Trophoblast cell (in vitro differentiated cells and primary cell): ENCODE measurements around the gene FSTL3.
A peak's percentile ranks its signal among the peaks of the same experiment; 100 is the strongest.
"Not testable (repeated sequence)": the region's sequence is repeated elsewhere in the genome, so short reads cannot be mapped to it uniquely, and the experiment has no call there.

Source experiments
- DNase-seq, 2 donors: peaks; one replicate each; pipeline ENCODE4 v3.0.0-alpha.2; 2016
- H2AFZ ChIP-seq: 2 replicates; pipeline ENCODE4 v1.6.1; 2013; ENCODE audit warnings: low read length, moderate library complexity, mild to moderate bottlenecking; ENCODE audit not compliant: insufficient read depth, poor library complexity
- H2AK5ac ChIP-seq: 2 replicates; pipeline ENCODE4 v1.6.1; 2013; ENCODE audit warnings: mild to moderate bottlenecking, low read length
- H2BK120ac ChIP-seq: 2 replicates; pipeline ENCODE4 v1.6.1; 2013; ENCODE audit warnings: low read length, mild to moderate bottlenecking, moderate library complexity; ENCODE audit not compliant: insufficient read depth, poor library complexity
- H2BK12ac ChIP-seq: 2 replicates; pipeline ENCODE4 v1.6.1; 2013; ENCODE audit warnings: mild to moderate bottlenecking, low read length, moderate library complexity
- H2BK5ac ChIP-seq: 2 replicates; pipeline ENCODE4 v1.6.1; 2013; ENCODE audit warnings: low read length, low read depth, moderate library complexity, mild to moderate bottlenecking; ENCODE audit not compliant: poor library complexity
- H3K14ac ChIP-seq: 2 replicates; pipeline ENCODE4 v1.6.1; 2013; ENCODE audit warnings: mild to moderate bottlenecking, low read length
- H3K18ac ChIP-seq: 2 replicates; pipeline ENCODE4 v1.6.1; 2013; ENCODE audit warnings: mild to moderate bottlenecking, low read length
- H3K23ac ChIP-seq: 2 replicates; pipeline ENCODE4 v1.6.1; 2013; ENCODE audit warnings: low read length
- H3K27ac ChIP-seq: 2 replicates; pipeline ENCODE4 v1.5.1; 2013; ENCODE audit warnings: low read depth, mild to moderate bottlenecking, inconsistent platforms, low read length, moderate library complexity
- H3K27me3 ChIP-seq: 2 replicates; pipeline ENCODE4 v1.6.1; 2013; ENCODE audit warnings: inconsistent platforms, mild to moderate bottlenecking, low read length, moderate library complexity; ENCODE audit not compliant: insufficient read depth
- H3K36me3 ChIP-seq, 2 experiments: 1 replicate in 1 of 2; 2 replicates in 1 of 2; pipeline ENCODE4 v1.6.1; 2013; ENCODE audit warnings: low read length in 2 of 2, mild to moderate bottlenecking in 2 of 2, moderate library complexity in 1 of 2; ENCODE audit not compliant: insufficient read depth in 2 of 2, control insufficient read depth in 1 of 2
- H3K4ac ChIP-seq: 2 replicates; pipeline ENCODE4 v1.6.1; 2013; ENCODE audit warnings: low read depth, mild to moderate bottlenecking, low read length, moderate library complexity
- H3K4me1 ChIP-seq, 2 experiments: 1 replicate in 1 of 2; 2 replicates in 1 of 2; pipeline ENCODE4 v1.6.1; 2013; ENCODE audit warnings: low read length in 2 of 2, mild to moderate bottlenecking in 2 of 2, moderate library complexity in 1 of 2; ENCODE audit not compliant: insufficient read depth in 2 of 2, control insufficient read depth in 1 of 2
- H3K4me2 ChIP-seq: 2 replicates; pipeline ENCODE4 v1.6.1; 2013; ENCODE audit warnings: inconsistent platforms, mild to moderate bottlenecking, low read length, moderate library complexity
- H3K4me3 ChIP-seq: 2 replicates; pipeline ENCODE4 v1.5.1; 2013; ENCODE audit warnings: mild to moderate bottlenecking, low read depth, low read length, inconsistent platforms
- H3K79me1 ChIP-seq: one replicate; pipeline ENCODE4 v1.6.1; 2013; ENCODE audit warnings: low read length
- H3K79me2 ChIP-seq: 2 replicates; pipeline ENCODE4 v1.6.1; 2013; ENCODE audit warnings: low read length, mild to moderate bottlenecking; ENCODE audit not compliant: control insufficient read depth, insufficient read depth, poor library complexity
- H3K9ac ChIP-seq: 2 replicates; pipeline ENCODE4 v1.6.1; 2013; ENCODE audit warnings: mild to moderate bottlenecking, low read length
- H3K9me3 ChIP-seq: 2 replicates; pipeline ENCODE4 v1.6.1; 2013; ENCODE audit warnings: low read depth, mild to moderate bottlenecking, control low read depth, inconsistent platforms, low read length; ENCODE audit not compliant: insufficient read depth
- H4K12ac ChIP-seq: 2 replicates; pipeline ENCODE4 v1.6.1; 2013; ENCODE audit warnings: low read depth, mild to moderate bottlenecking, low read length, moderate library complexity
- H4K8ac ChIP-seq: 2 replicates; pipeline ENCODE4 v1.6.1; 2013; ENCODE audit warnings: low read depth, mild to moderate bottlenecking, low read length, moderate library complexity
- H4K91ac ChIP-seq: one replicate; pipeline ENCODE4 v1.6.1; 2013; ENCODE audit warnings: low read depth, mild to moderate bottlenecking, low read length, moderate library complexity
- WGBS: extraction: QIAGEN DNeasy Blood & Tissue Kit; methylation state at CpG from one replicate; pipeline ENCODE4 v1.1.7; 2013; ENCODE audit warnings: missing lambda C conversion rate; ENCODE audit not compliant: insufficient read length, insufficient coverage; ENCODE audit errors: extremely low coverage; 5-methylcytosine and 5-hydroxymethylcytosine counted together

The FSTL3 gene

DNA sequence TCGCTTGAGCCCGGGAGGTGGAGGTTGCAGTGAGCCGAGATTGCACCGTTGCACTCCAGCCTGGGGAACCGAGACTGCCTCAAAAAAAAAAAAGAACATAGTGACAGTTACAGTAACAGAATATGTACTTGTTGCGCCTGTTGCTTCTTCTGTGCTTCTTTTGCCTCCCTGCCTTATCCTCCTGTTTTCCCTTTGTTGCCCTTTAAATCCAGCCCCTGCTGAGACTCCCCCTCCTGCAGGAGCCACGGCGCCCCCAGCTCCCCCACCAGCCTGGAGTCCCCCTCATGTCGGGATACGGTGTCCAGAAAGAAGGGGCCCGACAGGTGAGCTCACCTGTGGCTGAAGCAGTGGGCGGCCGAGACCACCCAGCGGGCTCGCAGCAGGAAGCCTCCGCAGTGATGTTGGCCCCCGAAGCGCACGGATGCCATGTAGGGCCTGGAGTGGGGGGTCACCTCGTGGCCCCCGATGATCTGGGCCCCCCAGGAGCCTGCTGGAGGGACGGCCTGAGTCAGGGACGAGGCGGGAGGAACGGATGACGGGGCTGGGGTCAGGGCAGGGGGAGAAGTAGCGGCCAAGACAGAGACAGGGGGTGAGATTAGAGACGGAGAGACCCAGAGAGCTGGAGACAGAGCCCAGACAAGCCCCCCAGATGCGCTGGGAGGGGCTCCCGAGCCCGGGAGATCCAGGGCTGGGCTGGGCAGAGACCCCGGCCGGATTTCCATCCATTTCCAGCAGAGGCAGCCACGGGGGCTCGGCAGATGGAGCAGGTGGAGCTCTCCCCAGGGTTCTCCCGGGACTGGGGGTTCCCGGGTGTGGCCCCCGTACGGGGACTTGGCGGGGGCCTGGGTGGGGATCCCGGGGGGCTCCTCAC is 18.5 kb downstream of the FSTL3 start:
- H3K27me3 ChIP-seq: no peaks in the 10 kb centered on the region
- no CpG with 5 or more reads among the region's 41 CpGs for WGBS
- H3K9me3 ChIP-seq: no peaks in the 10 kb centered on the region
- H3K9ac ChIP-seq: no peak overlapping the region
- H3K4me3 ChIP-seq: no peak overlapping the region
- H4K8ac ChIP-seq: no peak overlapping the region
- no peak overlapping the region for H3K27ac ChIP-seq
- no peak overlapping the region for H4K91ac ChIP-seq
- H3K14ac ChIP-seq: no peak overlapping the region
- no peak overlapping the region for H4K12ac ChIP-seq
- H3K4ac ChIP-seq: no peak overlapping the region
- no peaks in the 10 kb centered on the region for H3K79me2 ChIP-seq
- no peak overlapping the region for H3K23ac ChIP-seq
- no peaks in the 10 kb centered on the region for H3K79me1 ChIP-seq
- no peaks in the 10 kb centered on the region for H3K36me3 ChIP-seq
- peaks cover 0 to 3% of the 10 kb centered on the region in 2 experiments for H3K4me1 ChIP-seq
- no peak for DNase-seq
- no peak overlapping the region for H2AFZ ChIP-seq
- no peak overlapping the region for H2AK5ac ChIP-seq
- H2BK120ac ChIP-seq: no peak overlapping the region
- H3K18ac ChIP-seq: no peak overlapping the region
- H3K4me2 ChIP-seq: no peak overlapping the region
- H2BK12ac ChIP-seq: no peak overlapping the region
- no peak overlapping the region for H2BK5ac ChIP-seq

DNA sequence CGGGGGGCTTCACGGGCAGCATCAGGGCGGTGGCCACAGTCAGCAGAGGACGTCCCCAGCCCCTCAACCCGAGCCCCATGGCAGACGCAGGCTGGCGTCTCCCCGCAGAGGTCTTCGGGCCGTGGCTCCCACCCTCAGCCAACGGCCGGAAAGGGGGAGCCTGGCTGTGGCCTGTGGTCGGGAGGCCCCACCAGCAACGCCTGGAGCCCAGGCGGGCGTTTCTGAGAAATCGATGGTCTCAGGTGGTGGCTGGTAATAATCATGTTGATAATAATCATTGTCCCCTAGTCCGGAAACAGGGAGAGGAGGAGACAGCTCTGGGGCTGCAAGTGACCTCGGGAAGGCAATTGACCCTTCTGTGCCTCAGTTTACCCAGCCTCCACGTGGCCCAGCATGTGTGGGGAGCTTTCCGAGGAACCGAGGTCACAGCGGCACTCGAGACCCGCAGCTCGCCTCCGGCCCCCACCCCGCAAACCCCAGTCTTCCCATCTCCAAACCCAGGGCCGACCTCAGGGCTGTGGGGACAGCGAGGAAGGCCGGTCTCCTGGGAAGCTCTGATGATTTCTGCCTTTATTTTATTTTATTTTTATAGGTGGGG is 19.3 kb downstream of the FSTL3 start, which contains the start of gene PRSS57:
TSS of gene PRSS57 (minus strand) at position 101 of the 598 bp plus-strand sequence. CDS start at position 79, 22 bp downstream.
- no peak within 1 kb of the TSS for H3K4me3 ChIP-seq
- no peak within 1 kb of the TSS for H2BK120ac ChIP-seq
- H3K9ac ChIP-seq: no peak within 1 kb of the TSS
- H4K12ac ChIP-seq: no peak within 1 kb of the TSS
- H2AFZ ChIP-seq: no peak within 1 kb of the TSS
- H3K79me2 ChIP-seq: no peaks in the 10 kb centered on the region
- no peaks in the 10 kb centered on the region for H3K27me3 ChIP-seq
- no peak for DNase-seq
- no peaks in the 10 kb centered on the region for H3K36me3 ChIP-seq
- H4K91ac ChIP-seq: no peak within 1 kb of the TSS
- no peak within 1 kb of the TSS for H3K4me2 ChIP-seq
- peaks cover 0 to 3% of the 10 kb centered on the region in 2 experiments for H3K4me1 ChIP-seq
- H4K8ac ChIP-seq: no peak within 1 kb of the TSS
- H3K9me3 ChIP-seq: no peaks in the 10 kb centered on the region
- H2AK5ac ChIP-seq: no peak within 1 kb of the TSS
- WGBS: no CpG with 5 or more reads among the region's 31 CpGs
- H2BK12ac ChIP-seq: no peak within 1 kb of the TSS
- no peaks in the 10 kb centered on the region for H3K79me1 ChIP-seq
- no peak within 1 kb of the TSS for H3K27ac ChIP-seq
- no peak within 1 kb of the TSS for H3K23ac ChIP-seq
- H3K18ac ChIP-seq: no peak within 1 kb of the TSS
- H3K14ac ChIP-seq: no peak within 1 kb of the TSS
- no peak within 1 kb of the TSS for H2BK5ac ChIP-seq
- no peak within 1 kb of the TSS for H3K4ac ChIP-seq

DNA sequence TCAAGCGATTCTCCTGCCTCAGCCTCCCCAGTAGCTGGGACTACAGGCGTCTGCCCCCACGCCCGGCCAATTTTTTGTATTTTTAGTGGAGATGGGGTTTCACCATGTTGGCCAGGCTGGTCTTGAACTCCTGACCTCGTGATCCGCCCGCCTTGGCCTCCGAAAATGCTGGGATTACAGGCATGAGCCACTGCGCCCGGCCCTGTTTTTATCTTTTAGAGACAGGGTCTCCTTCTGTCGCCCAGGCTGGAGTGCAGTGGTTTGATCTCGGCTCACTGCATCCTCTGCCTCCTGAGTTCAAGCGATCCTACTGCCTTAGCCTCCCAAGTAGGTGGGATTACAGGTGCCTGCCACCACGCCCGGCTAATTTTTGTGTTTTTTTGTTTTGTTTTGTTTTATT is 22.3 kb downstream of the FSTL3 start:
- not testable (repeated sequence) for H3K27ac ChIP-seq, H4K8ac ChIP-seq, H2AFZ ChIP-seq, H3K4me2 ChIP-seq, H3K9me3 ChIP-seq, H3K23ac ChIP-seq, H2BK12ac ChIP-seq, H2AK5ac ChIP-seq, H4K91ac ChIP-seq, H2BK5ac ChIP-seq, H3K79me2 ChIP-seq, H2BK120ac ChIP-seq, H3K14ac ChIP-seq, H4K12ac ChIP-seq, H3K9ac ChIP-seq, H3K4me3 ChIP-seq, DNase-seq, H3K4me1 ChIP-seq, H3K27me3 ChIP-seq, H3K4ac ChIP-seq, H3K36me3 ChIP-seq, H3K79me1 ChIP-seq, H3K18ac ChIP-seq
- WGBS: no CpG with 5 or more reads among the region's 15 CpGs

DNA sequence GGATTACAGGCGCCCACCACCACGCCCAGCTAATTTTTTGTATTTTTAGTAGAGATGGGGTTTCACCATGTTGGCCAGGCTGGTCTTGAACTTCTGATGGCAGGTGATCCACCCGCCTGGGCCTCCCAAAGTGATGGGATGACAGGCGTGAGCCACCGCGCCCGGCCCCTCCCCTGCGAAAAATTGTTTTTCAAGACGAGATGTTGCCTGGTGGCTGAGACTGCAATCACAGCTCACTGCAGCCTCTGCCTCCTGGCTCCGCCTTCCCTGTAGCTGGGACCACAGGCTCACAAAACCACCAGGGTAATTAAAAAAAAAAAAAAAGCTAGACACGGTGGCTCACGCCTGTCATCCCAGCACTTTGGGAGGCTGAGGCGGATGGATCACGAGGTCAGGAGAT is 23.7 kb downstream of the FSTL3 start:
- not testable (repeated sequence) for H3K79me2 ChIP-seq, H3K4me1 ChIP-seq, H2BK5ac ChIP-seq, H2AK5ac ChIP-seq, H3K23ac ChIP-seq, H3K4me2 ChIP-seq, H3K27me3 ChIP-seq, H3K9me3 ChIP-seq, H3K4me3 ChIP-seq, H3K18ac ChIP-seq, H3K36me3 ChIP-seq, H4K12ac ChIP-seq, H4K91ac ChIP-seq, H3K9ac ChIP-seq, H3K79me1 ChIP-seq, H3K14ac ChIP-seq, H4K8ac ChIP-seq, H3K27ac ChIP-seq, H2BK120ac ChIP-seq, H3K4ac ChIP-seq, H2BK12ac ChIP-seq, H2AFZ ChIP-seq
- WGBS: no CpG with 5 or more reads among the region's 14 CpGs
- peak in 1 of 2 donors; percentile 46 for DNase-seq
